ENCODE results near the gene CSRP3. TPM values are rescaled to one million over a fixed set of nuclear protein-coding genes. Genes with fewer than 3 reads are reported as not detected.

CSRP3 gene
- total and polyA plus RNA-seq, 4 donors, result 0.18 to 7.5 TPM; not detected in 2

GRCh38 chr11:19134004-19134403 is 67.8 kb downstream of the CSRP3 start:
- Histone ChIP-seq H3K4me3 (ENCODE audit: low read length in 2 of 2) (no peak overlapping the region), H3K36me3 (ENCODE audit: control insufficient read depth in 1 of 2, insufficient read depth in 2 of 2, low read length in 1 of 2) (no peaks in the 10 kb centered on the region), H3K9me3 (ENCODE audit: control insufficient read depth, low read length) (no peaks in the 10 kb centered on the region), H3K27ac (ENCODE audit: low read depth in 1 of 2, low read length in 2 of 2) (no peak overlapping the region), H3K27me3 (ENCODE audit: control insufficient read depth in 1 of 2, insufficient read depth in 2 of 2, low read length in 1 of 2) (no peaks in the 10 kb centered on the region), H3K4me1 (ENCODE audit: control insufficient read depth in 1 of 2, insufficient read depth in 2 of 2, low read length in 2 of 2) (no peaks in the 10 kb centered on the region)
- intact Hi-C loops (cut with DNase I), result no loop called here
- ATAC-seq (ENCODE audit: low FRiP score), result no peak
- no peak for DNase-seq
- 94 to 97% methylated on average over 1 of the region's 1 CpG for WGBS, 2 donors

Other genes with a start within 250 kb of the CSRP3 start
- gene MRGPRX2, start 141.3 kb downstream of the CSRP3 start, total RNA-seq, result not detected
- gene MRGPRX2, start 141.3 kb downstream of the CSRP3 start, polyA plus RNA-seq, result not detected
- gene ZDHHC13, start 84.8 kb downstream of the CSRP3 start, total RNA-seq, result 10 to 100 TPM in 1 of 2 donors, 1 to 10 TPM in 1; 8.3 to 14.7 TPM
- 1 to 10 TPM; 3.3 to 7.1 TPM for gene ZDHHC13, start 84.8 kb downstream of the CSRP3 start, polyA plus RNA-seq
- under 1 TPM; 0.29 to 0.63 TPM for gene E2F8, start 39.0 kb upstream of the CSRP3 start, total RNA-seq
- under 1 TPM in 1 of 2 donors, not detected in 1; 0.05 TPM for gene E2F8, start 39.0 kb upstream of the CSRP3 start, polyA plus RNA-seq

Measured in aorta (tissue), 5 donors.